IMR-90 (cell line): Measurements from ENCODE around the gene SCAANT1. TPM values are rescaled to one million over a fixed set of nuclear protein-coding genes. Genes with fewer than 3 reads are reported as not detected.

ENCODE experiments used
- ATAC-seq: fragments of 200-7000 bp; cut with Tn5 transposase; 2 replicates; pipeline ENCODE4 v1.9.1; 2020; ENCODE audit warnings: low read depth, mild to moderate bottlenecking, moderate library complexity
- BruUV-seq: library from RNA; stranded (reverse); fragments of 400-500 nt; replicated peaks from 2 replicates; lab custom pipeline; 2021; lab: Mats Ljungman, UMichigan
- CTCF ChIA-PET: fragments of 300-600 bp; formaldehyde crosslinking; extraction: SDS; loops from one replicate; lab custom pipeline; 2021; ENCODE audit warnings: antibody characterized with exemption; lab: Yijun Ruan, JAX
- POLR2A ChIA-PET: fragments of 300-600 bp; sonication (Branson Sonifier 250); formaldehyde crosslinking; loops from one replicate; lab custom pipeline; 2022; ENCODE audit warnings: antibody characterized with exemption; ENCODE audit not compliant: unreplicated experiment; lab: Charles Lee
- DNase-seq: peaks from one replicate; pipeline ENCODE4 v3.0.0; 2013
- H2AFZ ChIP-seq: replicated peaks from 2 replicates; pipeline ENCODE3; 2013; ENCODE audit warnings: low read length, mild to moderate bottlenecking; ENCODE audit not compliant: poor library complexity
- H2AK5ac ChIP-seq: 2 replicates; pipeline ENCODE4 v1.6.1; 2013; ENCODE audit warnings: low read depth, low read length, inconsistent platforms
- H2AK9ac ChIP-seq: replicated peaks from 2 replicates; pipeline ENCODE3; 2013; ENCODE audit warnings: mild to moderate bottlenecking, low read depth, low read length, moderate library complexity; ENCODE audit not compliant: poor library complexity
- H2BK120ac ChIP-seq: 2 replicates; pipeline ENCODE4 v1.6.1; 2013; ENCODE audit warnings: low read depth, low read length, inconsistent platforms
- H2BK15ac ChIP-seq: 3 replicates; pipeline ENCODE4 v1.6.1; 2013; ENCODE audit warnings: low read depth, low read length, inconsistent platforms
- H2BK20ac ChIP-seq: 2 replicates; pipeline ENCODE4 v1.6.1; 2013; ENCODE audit warnings: low read depth, mild to moderate bottlenecking, inconsistent platforms, low read length, moderate library complexity
- H2BK5ac ChIP-seq: 2 replicates; pipeline ENCODE4 v1.6.1; 2013; ENCODE audit warnings: mild to moderate bottlenecking, low read depth, low read length, inconsistent platforms; ENCODE audit not compliant: poor library complexity, severe bottlenecking
- H3K14ac ChIP-seq: replicated peaks from 2 replicates; pipeline ENCODE4 v1.6.1; 2013; ENCODE audit warnings: low read depth, low read length, inconsistent platforms
- H3K18ac ChIP-seq: 2 replicates; pipeline ENCODE4 v1.6.1; 2013; ENCODE audit warnings: low read depth, low read length, control low read depth
- H3K23ac ChIP-seq: 2 replicates; pipeline ENCODE4 v1.6.1; 2013; ENCODE audit warnings: low read depth, low read length, inconsistent platforms
- H3K27ac ChIP-seq: 2 replicates; pipeline ENCODE4 v1.5.1; 2013; ENCODE audit warnings: mild to moderate bottlenecking, control low read depth, low read length; ENCODE audit not compliant: insufficient read depth
- H3K27me3 ChIP-seq: 2 replicates; pipeline ENCODE4 v1.6.1; 2013; ENCODE audit warnings: low read length; ENCODE audit not compliant: control insufficient read depth, insufficient read depth
- H3K36me3 ChIP-seq: 2 replicates; pipeline ENCODE4 v1.6.1; 2013; ENCODE audit warnings: low read length, mixed read lengths; ENCODE audit not compliant: control insufficient read depth, insufficient read depth
- H3K4ac ChIP-seq: 2 replicates; pipeline ENCODE4 v1.6.1; 2013; ENCODE audit warnings: low read depth, low read length, inconsistent platforms
- H3K4me1 ChIP-seq: 2 replicates; pipeline ENCODE4 v1.6.1; 2013; ENCODE audit warnings: low read length, mixed read lengths; ENCODE audit not compliant: control insufficient read depth, insufficient read depth
- H3K4me2 ChIP-seq: 2 replicates; pipeline ENCODE4 v1.6.1; 2013; ENCODE audit warnings: low read depth, mild to moderate bottlenecking, control low read depth, low read length, moderate library complexity
- H3K4me3 ChIP-seq: 2 replicates; pipeline ENCODE4 v1.5.1; 2013; ENCODE audit warnings: low read depth, mild to moderate bottlenecking, control low read depth, low read length, moderate library complexity; ENCODE audit not compliant: insufficient read depth
- H3K56ac ChIP-seq: 2 replicates; pipeline ENCODE4 v1.6.1; 2013; ENCODE audit warnings: low read length, inconsistent platforms; ENCODE audit not compliant: insufficient read depth; ENCODE audit errors: extremely low read depth
- H3K79me1 ChIP-seq, 2 experiments: 2 replicates each; pipeline ENCODE4 v1.6.1; 2013; ENCODE audit warnings: low read length in 2 of 2, inconsistent platforms in 1 of 2, low read depth in 1 of 2
- H3K9ac ChIP-seq: 2 replicates; pipeline ENCODE4 v1.6.1; 2013; ENCODE audit warnings: low read depth, low read length, control low read depth
- H3K9me1 ChIP-seq: 2 replicates; pipeline ENCODE4 v1.6.1; 2013; ENCODE audit warnings: low read length, inconsistent platforms; ENCODE audit not compliant: insufficient read depth
- H3K9me3 ChIP-seq: 2 replicates; pipeline ENCODE4 v1.6.1; 2013; ENCODE audit warnings: low read length; ENCODE audit not compliant: control insufficient read depth, insufficient read depth
- H4K20me1 ChIP-seq: 2 replicates; pipeline ENCODE4 v1.6.1; 2013; ENCODE audit warnings: low read length, inconsistent platforms; ENCODE audit not compliant: insufficient read depth
- H4K5ac ChIP-seq: 2 replicates; pipeline ENCODE4 v1.6.1; 2013; ENCODE audit warnings: mild to moderate bottlenecking, low read depth, low read length, control low read depth
- H4K8ac ChIP-seq, 2 experiments: 2 replicates each; pipeline ENCODE4 v1.6.1; 2013; ENCODE audit warnings: low read depth in 2 of 2, low read length in 2 of 2, control low read depth in 1 of 2, inconsistent platforms in 1 of 2
- H4K91ac ChIP-seq: 2 replicates; pipeline ENCODE4 v1.6.1; 2013; ENCODE audit warnings: low read depth, low read length, inconsistent platforms; ENCODE audit not compliant: insufficient read depth
- CEBPB ChIP-seq: IDR thresholded peaks from 2 replicates; pipeline ENCODE4 v1.6.1; 2012; ENCODE audit warnings: low read depth, low read length, improper control_type of control experiment
- CTCF ChIP-seq: conservative IDR thresholded peaks from 2 replicates; pipeline ENCODE4 v1.5.1; 2012; ENCODE audit warnings: mild to moderate bottlenecking, low read depth, low read length, improper control_type of control experiment
- ELK1 ChIP-seq: fragments of 150-350 bp; IDR thresholded peaks from 2 replicates; pipeline ENCODE4 v1.6.1; 2016; ENCODE audit warnings: low read depth, mild to moderate bottlenecking, low read length, moderate library complexity, borderline replicate concordance
- MAFK ChIP-seq: IDR thresholded peaks from 2 replicates; pipeline ENCODE4 v1.6.1; 2012; ENCODE audit warnings: low read depth, low read length, improper control_type of control experiment
- MAZ ChIP-seq: IDR thresholded peaks from 2 replicates; pipeline ENCODE4 v1.6.1; 2012; ENCODE audit warnings: low read depth, mild to moderate bottlenecking, low read length, improper control_type of control experiment, moderate library complexity, borderline replicate concordance
- RAD21 ChIP-seq: IDR thresholded peaks from 2 replicates; pipeline ENCODE4 v1.6.1; 2012; ENCODE audit warnings: low read length, improper control_type of control experiment
- RCOR1 ChIP-seq: IDR thresholded peaks from 2 replicates; pipeline ENCODE4 v1.6.1; 2012; ENCODE audit warnings: mild to moderate bottlenecking, low read length, improper control_type of control experiment; ENCODE audit not compliant: insufficient replicate concordance
- WGBS, 2 experiments: methylation state at CpG; one replicate each; pipeline versions ENCODE4 v1.1.5 to v1.1.7; 2013; ENCODE audit warnings: missing lambda C conversion rate in 2 of 2; ENCODE audit not compliant: insufficient read length in 1 of 2; ENCODE audit errors: extremely low coverage in 2 of 2; 5-methylcytosine and 5-hydroxymethylcytosine counted together
- dilution Hi-C: fragments of 300-500 bp; cut with HindIII; formaldehyde crosslinking; loops from one replicate; pipeline ENCODE4 v1.14.3; 2018; ENCODE audit warnings: low sequenced_read_pairs; ENCODE audit not compliant: unreplicated experiment
- in situ Hi-C: fragments of 300-500 bp; cut with MboI; formaldehyde crosslinking; loops from 3 replicates; pipeline ENCODE4 v1.14.3; 2019; ENCODE audit warnings: low sequenced_read_pairs, inconsistent platforms, mixed read lengths
- intact Hi-C: fragments of 100-400 bp; cut with micrococcal nuclease; formaldehyde crosslinking; loops from 2 replicates; pipeline ENCODE4 v1.10.0; 2022
- polyA plus RNA-seq, 3 experiments: library from polyadenylated mRNA; depleted of rRNA; stranded (reverse); fragments of >200 nt; gene quantifications; 2 replicates each; pipeline ENCODE4 v1.2.3, GENCODE V29; 2012; ENCODE audit warnings: low replicate concordance in 1 of 3
- total RNA-seq: library from RNA; depleted of rRNA; stranded (reverse); fragments of >200 nt; gene quantifications from 2 replicates; pipeline ENCODE4 v1.2.3, GENCODE V29; 2012

Gene SCAANT1
- total and polyA plus RNA-seq, 2 of the 4 experiments (the other 2 are of a cell fraction) = not detected

- ChIA-PET CTCF (interaction anchor here (0.6 to 0.9 kb wide), 3 partner anchors 28 to 1510 kb away, joined by 3 to 5 read pairs (median 3); no protein-coding TSS in a partner anchor), POLR2A (no interaction called here)
- no peak overlapping the region for H2BK120ac ChIP-seq
- H3K9me1 ChIP-seq = peaks cover 6% of the 10 kb centered on the region
- no peak overlapping the region for H3K14ac ChIP-seq
- no peak overlapping the region for H3K18ac ChIP-seq
- WGBS, 2 experiments = no CpG with 5 or more reads among the region's 3 CpGs
- no peak overlapping the region for H4K5ac ChIP-seq
- H3K23ac ChIP-seq = no peak overlapping the region
- H2AK5ac ChIP-seq = no peak overlapping the region
- dilution Hi-C loops (no loop called here), in situ Hi-C loops (no loop called here), intact Hi-C loops (no loop called here)
- no peak overlapping the region for H2AFZ ChIP-seq
- DNase-seq (no peak), ATAC-seq (no peak)
- no peak overlapping the region for H2BK20ac ChIP-seq
- no peak overlapping the region for H2BK5ac ChIP-seq
- no peak overlapping the region for H3K4me3 ChIP-seq
- H3K27ac ChIP-seq = no peak overlapping the region
- H4K8ac ChIP-seq = no peak overlapping the region
- BruUV-seq = no TSS peak
- H3K56ac ChIP-seq = no peak overlapping the region
- peaks cover 41 to 72% of the 10 kb centered on the region in 2 experiments for H3K79me1 ChIP-seq
- no peak overlapping the region for H2AK9ac ChIP-seq
- no peak overlapping the region for H4K91ac ChIP-seq
- no peak overlapping the region for H3K4ac ChIP-seq
- no peak for TF ChIP-seq ELK1
- TF ChIP-seq MAFK = no peak
- no peak for TF ChIP-seq MAZ
- TF ChIP-seq RCOR1 = no peak
- no peak for TF ChIP-seq CTCF
- TF ChIP-seq RAD21 = no peak
- no peak for TF ChIP-seq CEBPB
- no peak overlapping the region for H2BK15ac ChIP-seq
- peaks cover 3% of the 10 kb centered on the region for H3K4me1 ChIP-seq
- no peaks in the 10 kb centered on the region for H3K9me3 ChIP-seq
- no peaks in the 10 kb centered on the region; the same call in 1 of the 2 replicates for H3K36me3 ChIP-seq
- no peak overlapping the region for H3K4me2 ChIP-seq
- peaks cover 25% of the 10 kb centered on the region; the same call in 1 of the 2 replicates for H4K20me1 ChIP-seq
- no peaks in the 10 kb centered on the region for H3K27me3 ChIP-seq
- H3K9ac ChIP-seq = no peak overlapping the region
Measured at GRCh38 chr3:63869940-63870614, 42.1 kb downstream of the SCAANT1 start.
